ENCODE results near the gene KCNS1.

Gene KCNS1

DNA sequence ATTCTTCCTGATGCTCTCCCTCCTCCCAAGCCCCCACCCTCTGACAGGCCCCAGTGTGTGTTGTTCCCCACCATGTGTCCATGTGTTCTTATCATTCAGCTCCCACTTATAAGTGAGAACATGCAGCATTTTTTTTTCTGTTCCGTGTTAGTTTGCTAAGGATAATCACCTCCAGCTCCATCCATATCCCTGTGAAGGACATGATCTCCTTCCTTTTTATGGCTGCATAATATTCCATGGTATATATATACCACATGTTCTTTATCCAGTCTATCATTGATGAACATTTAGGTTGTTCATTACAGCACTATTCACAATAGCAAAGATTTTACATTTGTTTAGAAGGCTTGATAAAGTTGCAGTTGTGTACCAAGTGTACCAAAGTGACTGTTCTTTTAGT is 57.9 kb downstream of the KCNS1 start:
- no peak for DNase-seq (ENCODE audit: low read depth)
- TF ChIP-seq, protein P1, sequence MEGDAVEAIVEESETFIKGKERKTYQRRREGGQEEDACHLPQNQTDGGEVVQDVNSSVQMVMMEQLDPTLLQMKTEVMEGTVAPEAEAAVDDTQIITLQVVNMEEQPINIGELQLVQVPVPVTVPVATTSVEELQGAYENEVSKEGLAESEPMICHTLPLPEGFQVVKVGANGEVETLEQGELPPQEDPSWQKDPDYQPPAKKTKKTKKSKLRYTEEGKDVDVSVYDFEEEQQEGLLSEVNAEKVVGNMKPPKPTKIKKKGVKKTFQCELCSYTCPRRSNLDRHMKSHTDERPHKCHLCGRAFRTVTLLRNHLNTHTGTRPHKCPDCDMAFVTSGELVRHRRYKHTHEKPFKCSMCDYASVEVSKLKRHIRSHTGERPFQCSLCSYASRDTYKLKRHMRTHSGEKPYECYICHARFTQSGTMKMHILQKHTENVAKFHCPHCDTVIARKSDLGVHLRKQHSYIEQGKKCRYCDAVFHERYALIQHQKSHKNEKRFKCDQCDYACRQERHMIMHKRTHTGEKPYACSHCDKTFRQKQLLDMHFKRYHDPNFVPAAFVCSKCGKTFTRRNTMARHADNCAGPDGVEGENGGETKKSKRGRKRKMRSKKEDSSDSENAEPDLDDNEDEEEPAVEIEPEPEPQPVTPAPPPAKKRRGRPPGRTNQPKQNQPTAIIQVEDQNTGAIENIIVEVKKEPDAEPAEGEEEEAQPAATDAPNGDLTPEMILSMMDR (conservative IDR thresholded peaks at IDR 0.05; ENCODE audit: low read depth, low read length), result no peak
- no peak overlapping the region for H3K4me3 ChIP-seq (ENCODE audit: low read length)

Measured in retinal pigment epithelial cell (primary cell).